ENCODE measurements around the gene VPREB3. TPM values are rescaled to one million over a fixed set of nuclear protein-coding genes. Genes with fewer than 3 reads are reported as not detected.

VPREB3 gene
- total and polyA plus RNA-seq, 8 donors, result 0.78 to 0.80 TPM; not detected in 6

GRCh38 chr22:23750714-23751440 is 3.3 kb downstream of the VPREB3 start, which contains the start of gene ZNF70:
Gene ZNF70 (minus strand): TSS chr22:23751112. CDS start chr22:23745140, 5,972 bp downstream.
- H3K9me3 ChIP-seq, result no peaks in the 10 kb centered on the region
- H3K27ac ChIP-seq, result peak within 1 kb of the TSS; percentile 81 to 93 (median 92)
- peaks cover 0 to 6% (median 5%) of the 10 kb centered on the region in 3 donors for H3K4me1 ChIP-seq
- TF ChIP-seq CTCF (IDR thresholded peaks at IDR 0.05), result peak in 1 of 4 donors; percentile 8
- intact Hi-C loops (cut with DNase I), result no loop called here
- ATAC-seq (peak; percentile 91 to 95 (median 94)), FAIRE-seq (no peak), DNase-seq (peak; percentile 89 to 97 (median 94))
- no peaks in the 10 kb centered on the region for H3K36me3 ChIP-seq
- H3K4me3 ChIP-seq, result peak within 1 kb of the TSS; percentile 58 to 78 (median 66)
- 0 to 1% methylated on average over 51 to 78 of the region's 78 CpGs for WGBS, 2 donors
- H3K27me3 ChIP-seq, result no peaks in the 10 kb centered on the region

- H3K4me3 ChIP-seq, result peak overlapping the region; percentile 58 to 78 (median 66)
- H3K36me3 ChIP-seq, result no peaks in the 10 kb centered on the region
- FAIRE-seq (no peak), DNase-seq (no peak), ATAC-seq (peak in 3 of 4 donors; percentile 0 to 2 (median 1))
- TF ChIP-seq CTCF (IDR thresholded peaks at IDR 0.05), result no peak
- no peaks in the 10 kb centered on the region for H3K9me3 ChIP-seq
- H3K4me1 ChIP-seq, result peaks cover 0 to 6% (median 5%) of the 10 kb centered on the region in 3 donors
- peak overlapping the region; percentile 71 to 93 (median 86) for H3K27ac ChIP-seq
- no peaks in the 10 kb centered on the region for H3K27me3 ChIP-seq
- 18 to 22% methylated on average over 5 of the region's 5 CpGs for WGBS, 2 donors
- intact Hi-C loops (cut with DNase I), result no loop called here
Observed at GRCh38 chr22:23750367-23750713, 3.9 kb downstream of the VPREB3 start.

GRCh38 chr22:23749841-23750301 is 4.4 kb downstream of the VPREB3 start:
- peak overlapping the region in 3 of 4 donors; percentile 71 to 93 (median 92) for H3K27ac ChIP-seq
- H3K9me3 ChIP-seq, result no peaks in the 10 kb centered on the region
- H3K4me3 ChIP-seq, result peak overlapping the region in 3 of 4 donors; percentile 58 to 78 (median 63)
- H3K36me3 ChIP-seq, result no peaks in the 10 kb centered on the region
- peak in 2 of 4 donors; percentile 3 to 9 for ATAC-seq
- H3K27me3 ChIP-seq, result no peaks in the 10 kb centered on the region
- intact Hi-C loops (cut with DNase I), result no loop called here
- TF ChIP-seq CTCF (IDR thresholded peaks at IDR 0.05), result no peak
- FAIRE-seq, result no peak
- DNase-seq, result no peak
- 38 to 40% methylated on average over 12 of the region's 12 CpGs for WGBS, 2 donors
- H3K4me1 ChIP-seq, result peaks cover 0 to 6% (median 5%) of the 10 kb centered on the region in 3 donors

- Histone ChIP-seq H3K36me3 (peaks cover 0 to 18% (median 0%) of the 10 kb centered on the region in 3 donors), H3K4me1 (peaks cover 0 to 6% (median 5%) of the 10 kb centered on the region in 3 donors), H3K27me3 (no peaks in the 10 kb centered on the region), H3K4me3 (no peak overlapping the region), H3K27ac (no peak overlapping the region), H3K9me3 (no peaks in the 10 kb centered on the region)
- no peak for TF ChIP-seq CTCF (IDR thresholded peaks at IDR 0.05)
- intact Hi-C loops (cut with DNase I), result no loop called here
- DNase-seq (peak in 1 of 6 donors; percentile 35), ATAC-seq (peak in 3 of 4 donors; percentile 24 to 64 (median 39)), FAIRE-seq (no peak)
- WGBS, 2 donors, result 14 to 25% methylated on average over 6 of the region's 6 CpGs
Observed at GRCh38 chr22:23745791-23746190, 8.4 kb downstream of the VPREB3 start.

- ATAC-seq (no peak), FAIRE-seq (no peak), DNase-seq (no peak)
- WGBS, 2 donors, result 95 to 97% methylated on average over 14 of the region's 14 CpGs
- intact Hi-C loops (cut with DNase I), result no loop called here
- Histone ChIP-seq H3K36me3 (peaks cover 0 to 18% (median 0%) of the 10 kb centered on the region in 3 donors), H3K27ac (no peak overlapping the region), H3K4me3 (no peak overlapping the region), H3K4me1 (peaks cover 0 to 1% (median 0%) of the 10 kb centered on the region in 3 donors), H3K27me3 (no peaks in the 10 kb centered on the region), H3K9me3 (no peaks in the 10 kb centered on the region)
- no peak for TF ChIP-seq CTCF (IDR thresholded peaks at IDR 0.05)
Observed at GRCh38 chr22:23744485-23744884, 9.7 kb downstream of the VPREB3 start.
